Caki2 (cell line): Measurements from ENCODE around the gene NUDT3. TPM values are rescaled to one million over a fixed set of nuclear protein-coding genes. Genes with fewer than 3 reads are reported as not detected.
"Not testable (repeated sequence)": the region's sequence is repeated elsewhere in the genome, so short reads cannot be mapped to it uniquely, and the experiment has no call there.

Experiments
- DNase-seq: peaks from one replicate; pipeline ENCODE4 v3.0.0-alpha.2; 2015; ENCODE audit warnings: low read depth
- in situ Hi-C: cut with HindIII; loops from 2 replicates; pipeline ENCODE4 v1.10.0; 2016; ENCODE audit warnings: low sequenced_read_pairs, low pct_unique_long_range_greater_than_20kb, mixed read lengths
- total RNA-seq: library from RNA; depleted of rRNA; stranded (reverse); fragments of >200 nt; shearing (Covaris generic); gene quantifications from 2 replicates; pipeline ENCODE4 v1.2.3, GENCODE V29; 2014; ENCODE audit warnings: low replicate concordance

NUDT3 gene
- total RNA-seq, 1 experiment from 2014 or later: 7.2 TPM

GRCh38 chr6:34332251-34333198 lies 59.9 kb downstream of the NUDT3 start:
- DNase-seq: no peak
- in situ Hi-C loops: no loop called here

- in situ Hi-C loops: no loop called here
- no peak for DNase-seq
These were observed 61.0 kb downstream of the NUDT3 start for GRCh38 chr6:34331371-34332050.

- DNase-seq, in situ Hi-C loops: not testable (repeated sequence)
These were observed 62.7 kb downstream of the NUDT3 start for GRCh38 chr6:34329814-34330213.

GRCh38 chr6:34328969-34329368 lies 63.5 kb downstream of the NUDT3 start:
- in situ Hi-C loops: no loop called here
- no peak for DNase-seq

DNA sequence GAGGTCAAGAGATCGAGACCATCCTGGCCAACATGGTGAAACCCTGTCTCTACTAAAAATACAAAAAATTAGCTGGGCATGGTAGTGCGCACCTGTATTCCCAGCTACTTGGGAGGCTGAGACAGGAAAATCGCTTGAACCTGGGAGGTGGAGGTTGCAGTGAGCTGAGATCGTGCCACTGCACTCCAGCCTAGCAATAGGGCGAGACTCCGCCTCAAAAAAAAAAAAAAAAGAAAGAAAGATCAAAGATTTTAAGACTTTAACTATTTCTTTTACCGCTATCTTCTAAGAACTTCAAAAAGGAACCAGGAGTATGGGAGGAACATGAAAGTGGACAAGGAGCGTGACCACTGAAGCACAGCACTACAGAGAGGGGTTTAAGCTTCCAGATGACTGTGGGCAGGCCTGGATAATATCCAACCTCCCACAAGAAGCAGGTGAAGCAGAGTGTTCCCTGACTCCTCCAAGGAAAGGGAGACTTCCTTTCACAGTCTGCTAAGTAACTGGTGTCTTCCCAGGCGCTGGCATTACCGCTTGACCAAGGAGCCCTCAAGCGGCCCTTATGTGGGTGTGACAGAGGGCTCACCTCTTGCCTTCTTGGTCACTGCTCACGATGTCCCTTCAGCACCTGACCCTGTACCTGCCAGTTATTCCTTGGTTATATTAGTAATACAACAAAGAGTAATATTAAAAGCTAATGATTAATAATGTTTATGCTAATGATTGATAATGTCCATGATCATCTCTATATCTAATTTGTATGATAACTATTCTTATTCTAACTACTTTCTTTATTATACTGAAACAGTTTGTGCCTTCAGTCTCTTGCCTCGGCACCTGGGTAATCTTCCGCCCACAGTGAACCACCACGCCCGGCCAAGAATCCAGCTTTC lies 64.9 kb downstream of the NUDT3 start:
- in situ Hi-C loops, DNase-seq: not testable (repeated sequence)

DNA sequence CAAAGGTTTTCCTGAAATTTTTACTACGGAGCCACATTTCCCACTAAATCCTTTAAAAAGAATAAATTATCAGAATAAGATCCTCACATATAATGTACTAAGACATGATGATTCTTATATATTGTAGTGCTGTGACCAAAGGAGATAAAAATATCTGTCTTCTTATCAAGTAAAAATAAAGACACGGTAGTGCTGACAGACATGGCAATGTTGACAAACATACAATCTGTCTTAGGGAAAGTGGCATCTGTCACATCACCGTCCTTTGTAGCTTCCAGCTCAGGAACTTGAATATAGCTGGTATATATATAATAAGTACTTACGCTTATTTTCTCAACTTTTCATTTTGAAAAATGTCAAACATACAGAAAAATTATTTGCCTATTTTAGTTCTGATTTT lies 66.8 kb downstream of the NUDT3 start:
- in situ Hi-C loops: no loop called here
- no peak for DNase-seq

DNA sequence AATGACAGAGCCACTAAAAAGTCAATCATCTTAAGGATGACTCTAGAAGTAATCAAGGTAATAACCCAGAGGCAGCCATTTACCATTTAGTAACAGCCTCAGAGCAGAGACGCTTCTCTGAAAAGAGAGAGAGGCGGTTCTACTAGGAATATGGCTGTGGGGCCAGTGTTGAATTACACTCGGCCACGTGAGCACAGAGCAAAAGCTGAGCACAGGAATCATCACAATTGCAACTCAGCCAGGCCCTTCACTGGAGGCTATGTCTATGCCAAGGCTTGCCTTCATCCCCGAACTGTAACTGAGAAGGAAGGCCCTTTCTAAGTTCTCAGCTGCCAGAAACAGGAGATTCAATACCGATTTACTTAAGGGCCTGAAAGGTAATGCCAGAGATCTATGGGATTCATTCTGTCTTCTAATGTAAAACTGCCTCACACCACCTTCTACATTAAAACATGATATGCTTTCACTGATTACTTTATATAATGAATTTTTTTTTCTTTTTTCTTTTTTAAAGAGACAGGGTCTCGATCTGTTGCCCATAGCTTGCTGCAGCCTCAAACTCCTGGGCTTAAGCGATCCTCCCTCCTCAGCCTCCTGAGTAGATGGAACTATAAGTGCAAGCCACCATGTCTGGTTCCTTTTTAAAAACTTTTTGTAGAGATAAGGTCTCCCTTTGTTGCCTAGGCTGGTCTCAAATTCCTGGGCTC lies 67.6 kb downstream of the NUDT3 start:
- in situ Hi-C loops: no loop called here
- no peak for DNase-seq

DNA sequence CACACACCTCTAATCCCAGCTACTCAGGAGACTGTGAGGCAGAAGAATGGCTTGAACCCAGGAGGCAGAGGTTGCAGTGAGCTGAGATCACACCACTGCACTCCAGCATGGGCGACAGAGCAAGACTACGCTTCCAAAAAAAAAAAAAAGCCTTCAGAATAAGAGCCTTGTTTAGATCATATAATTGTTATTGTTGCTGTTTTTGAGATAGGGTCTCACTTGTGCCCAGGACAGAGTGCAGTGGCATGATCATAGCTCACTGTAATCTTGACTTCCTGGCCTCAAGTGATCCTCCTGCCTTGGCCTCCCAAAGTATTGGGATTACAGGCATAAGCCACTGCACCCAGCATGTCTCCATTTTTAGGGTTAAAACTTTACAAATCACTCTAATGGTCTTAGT lies 68.2 kb downstream of the NUDT3 start:
- DNase-seq, in situ Hi-C loops: not testable (repeated sequence)

DNA sequence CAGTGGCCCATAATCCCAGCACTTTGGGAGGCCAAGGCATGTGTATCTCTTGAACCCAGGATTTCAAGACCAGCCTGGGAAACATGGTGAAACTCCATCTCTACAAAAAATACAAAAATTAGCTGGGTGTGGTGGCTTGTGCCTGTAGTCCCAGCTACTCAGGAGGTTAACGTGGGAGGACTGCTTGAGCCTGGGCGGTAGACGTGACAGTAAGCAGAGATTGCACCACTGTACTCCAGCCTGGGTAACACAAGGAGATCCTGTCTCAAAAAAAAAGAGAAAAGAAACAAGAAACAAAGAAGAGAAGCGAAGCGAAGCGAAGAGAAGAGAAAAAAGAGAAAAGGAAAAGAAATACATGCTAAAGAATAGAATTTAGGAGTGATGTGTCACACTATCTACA lies 69.2 kb downstream of the NUDT3 start:
- in situ Hi-C loops: no loop called here
- no peak for DNase-seq

- no peak for DNase-seq
- in situ Hi-C loops: no loop called here
These were observed 69.7 kb downstream of the NUDT3 start for GRCh38 chr6:34322732-34323131.

DNA sequence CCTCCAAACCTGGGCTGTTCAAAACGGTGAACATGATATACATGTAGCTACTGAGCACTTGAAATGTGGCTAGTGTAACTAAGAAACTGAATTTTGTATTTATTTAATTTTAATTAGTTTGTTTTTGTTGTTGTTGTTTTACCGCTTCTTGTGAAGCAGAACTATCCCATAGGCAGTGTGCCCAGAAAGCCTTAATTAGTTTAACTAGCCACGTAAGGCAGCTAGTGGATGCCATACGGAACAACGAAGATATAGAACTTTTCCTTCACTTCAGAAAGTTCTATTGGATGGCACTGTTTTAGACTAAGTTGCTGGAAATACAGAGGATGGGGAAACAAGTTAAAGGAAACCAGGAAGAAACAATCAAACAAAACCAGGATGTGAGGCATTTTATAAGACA lies 70.6 kb downstream of the NUDT3 start:
- in situ Hi-C loops: no loop called here
- DNase-seq: no peak

GRCh38 chr6:34319471-34319885 lies 73.0 kb downstream of the NUDT3 start:
- no peak for DNase-seq
- in situ Hi-C loops: no loop called here

GRCh38 chr6:34318499-34319470 lies 73.7 kb downstream of the NUDT3 start:
- in situ Hi-C loops: no loop called here
- DNase-seq: no peak

- in situ Hi-C loops: no loop called here
- no peak for DNase-seq
These were observed 74.5 kb downstream of the NUDT3 start for GRCh38 chr6:34317882-34318498.

GRCh38 chr6:34317172-34317477 lies 75.3 kb downstream of the NUDT3 start:
- in situ Hi-C loops: no loop called here
- no peak for DNase-seq

GRCh38 chr6:34316431-34317171 lies 75.9 kb downstream of the NUDT3 start:
- in situ Hi-C loops: no loop called here
- DNase-seq: no peak
